HEK293 (cell line): ENCODE measurements around the gene MECP2.
A peak's percentile ranks its signal among the peaks of the same experiment; 100 is the strongest.

Experiments used
- CTCF ChIA-PET: fragments of 350-600 bp; formaldehyde crosslinking; extraction: SDS; loops from one replicate; lab custom pipeline; 2021; ENCODE audit warnings: antibody characterized with exemption; lab: Yijun Ruan, JAX
- POLR2A ChIA-PET: fragments of 300-600 bp; formaldehyde crosslinking; extraction: SDS; loops from one replicate; lab custom pipeline; 2020; ENCODE audit warnings: antibody characterized with exemption, inconsistent platforms; lab: Yijun Ruan, JAX
- H3K27ac ChIP-seq: fragments of 200-500 bp; sonication (Bioruptor generic); 2 replicates; pipeline ENCODE4 v1.5.1; 2014; ENCODE audit warnings: low read depth, low read length, control low read depth, inconsistent platforms; ENCODE audit errors: extremely low read depth
- H3K36me3 ChIP-seq, 2 experiments: fragments of 200-500 bp in 1 of 2; sonication (Bioruptor generic) in 1 of 2; 1 replicate in 1 of 2; 2 replicates in 1 of 2; pipeline ENCODE4 v1.5.1; 2014 to 2017; ENCODE audit warnings: inconsistent platforms in 2 of 2, low read length in 2 of 2; ENCODE audit not compliant: control insufficient read depth in 2 of 2, insufficient read depth in 1 of 2
- H3K4me1 ChIP-seq: fragments of 200-500 bp; sonication (Bioruptor generic); 2 replicates; pipeline ENCODE4 v1.5.1; 2014; ENCODE audit warnings: mild to moderate bottlenecking, low read length, inconsistent platforms; ENCODE audit not compliant: control insufficient read depth, insufficient read depth
- H3K4me3 ChIP-seq: 2 replicates; pipeline ENCODE4 v1.5.1; 2011; ENCODE audit warnings: low read depth, mild to moderate bottlenecking, control low read depth, low read length, moderate library complexity
- H3K9me3 ChIP-seq: fragments of 200-500 bp; sonication (Bioruptor generic); 2 replicates; pipeline ENCODE4 v1.5.1; 2014; ENCODE audit warnings: low read depth, low read length, inconsistent platforms; ENCODE audit not compliant: control insufficient read depth, insufficient read depth
- AEBP2 ChIP-seq: fragments of 450-650 bp; formaldehyde crosslinking; IDR thresholded peaks from 2 replicates; pipeline ENCODE4 v1.5.1; 2016; ENCODE audit warnings: missing biosample characterization, missing genetic modification characterization, borderline replicate concordance
- BCL11B ChIP-seq: fragments of 450-650 bp; formaldehyde crosslinking; IDR thresholded peaks from 2 replicates; pipeline ENCODE4 v1.5.1; 2016; ENCODE audit warnings: low read depth, missing biosample characterization, missing genetic modification characterization
- HIC1 ChIP-seq: fragments of 450-650 bp; formaldehyde crosslinking; IDR thresholded peaks from 2 replicates; pipeline ENCODE4 v1.5.1; 2016; ENCODE audit warnings: missing biosample characterization, missing genetic modification characterization
- KLF16 ChIP-seq: fragments of 450-650 bp; formaldehyde crosslinking; IDR thresholded peaks from 2 replicates; pipeline ENCODE4 v1.5.1; 2017; ENCODE audit warnings: missing biosample characterization, missing genetic modification characterization
- PATZ1 ChIP-seq: fragments of 450-650 bp; formaldehyde crosslinking; IDR thresholded peaks from 2 replicates; pipeline ENCODE4 v1.5.1; 2016; ENCODE audit warnings: missing biosample characterization, missing genetic modification characterization
- RBAK ChIP-seq: fragments of 450-650 bp; formaldehyde crosslinking; IDR thresholded peaks from 2 replicates; pipeline ENCODE4 v1.5.1; 2016; ENCODE audit warnings: missing biosample characterization, missing genetic modification characterization
- SALL2 ChIP-seq: fragments of 450-650 bp; formaldehyde crosslinking; IDR thresholded peaks from 2 replicates; pipeline ENCODE4 v1.5.0; 2017; ENCODE audit warnings: missing biosample characterization, mild to moderate bottlenecking, missing genetic modification characterization, borderline replicate concordance
- SP2 ChIP-seq: fragments of 450-650 bp; formaldehyde crosslinking; IDR thresholded peaks from 2 replicates; pipeline ENCODE4 v1.5.1; 2016; ENCODE audit warnings: missing biosample characterization, missing genetic modification characterization
- SP7 ChIP-seq: fragments of 450-650 bp; formaldehyde crosslinking; IDR thresholded peaks from 2 replicates; pipeline ENCODE4 v1.5.1; 2016; ENCODE audit warnings: missing biosample characterization, missing genetic modification characterization
- YY1 ChIP-seq: fragments of 450-650 bp; formaldehyde crosslinking; IDR thresholded peaks from 2 replicates; pipeline ENCODE4 v1.5.1; 2018; ENCODE audit warnings: missing biosample characterization, missing genetic modification characterization
- ZBTB17 ChIP-seq: fragments of 450-650 bp; formaldehyde crosslinking; IDR thresholded peaks from 2 replicates; pipeline ENCODE4 v1.5.1; 2016; ENCODE audit warnings: missing biosample characterization, missing genetic modification characterization
- ZBTB26 ChIP-seq: fragments of 450-650 bp; formaldehyde crosslinking; optimal IDR thresholded peaks from 2 replicates; pipeline ENCODE3; 2016; ENCODE audit warnings: missing biosample characterization, mild to moderate bottlenecking, missing genetic modification characterization
- ZEB2 ChIP-seq: fragments of 450-650 bp; formaldehyde crosslinking; IDR thresholded peaks from 2 replicates; pipeline ENCODE4 v1.5.1; 2016; ENCODE audit warnings: missing biosample characterization, missing genetic modification characterization
- ZIC2 ChIP-seq: fragments of 450-650 bp; formaldehyde crosslinking; IDR thresholded peaks from 2 replicates; pipeline ENCODE4 v1.5.1; 2016; ENCODE audit warnings: missing biosample characterization, missing genetic modification characterization
- ZNF140 ChIP-seq: fragments of 450-650 bp; formaldehyde crosslinking; IDR thresholded peaks from 2 replicates; pipeline ENCODE4 v1.5.1; 2016; ENCODE audit warnings: missing biosample characterization, missing genetic modification characterization
- ZNF280D ChIP-seq: fragments of 450-650 bp; formaldehyde crosslinking; IDR thresholded peaks from 2 replicates; pipeline ENCODE4 v1.5.1; 2016; ENCODE audit warnings: missing biosample characterization, missing genetic modification characterization
- ZNF335 ChIP-seq: fragments of 450-650 bp; formaldehyde crosslinking; conservative IDR thresholded peaks from 2 replicates; pipeline ENCODE4 v1.5.1; 2016; ENCODE audit warnings: missing biosample characterization, missing genetic modification characterization
- ZNF585B ChIP-seq: fragments of 450-650 bp; formaldehyde crosslinking; IDR thresholded peaks from 2 replicates; pipeline ENCODE4 v1.5.1; 2016; ENCODE audit warnings: missing biosample characterization, missing genetic modification characterization
- ZNF623 ChIP-seq: fragments of 450-650 bp; formaldehyde crosslinking; IDR thresholded peaks from 2 replicates; pipeline ENCODE4 v1.5.1; 2016; ENCODE audit warnings: missing biosample characterization, missing genetic modification characterization
- ZNF654 ChIP-seq: fragments of 450-650 bp; formaldehyde crosslinking; IDR thresholded peaks from 2 replicates; pipeline ENCODE4 v1.5.1; 2016; ENCODE audit warnings: low read depth, missing biosample characterization, missing genetic modification characterization
- ZNF660 ChIP-seq: fragments of 450-650 bp; IDR thresholded peaks from 2 replicates; pipeline ENCODE4 v1.5.1; 2018; ENCODE audit warnings: missing biosample characterization, mild to moderate bottlenecking, missing genetic modification characterization
- ZSCAN23 ChIP-seq: fragments of 450-650 bp; formaldehyde crosslinking; IDR thresholded peaks from 2 replicates; pipeline ENCODE4 v1.5.1; 2016; ENCODE audit warnings: missing biosample characterization, missing genetic modification characterization
- TF ChIP-seq, protein P1 (sequence below): fragments of 450-650 bp; formaldehyde crosslinking; IDR thresholded peaks from 2 replicates; pipeline ENCODE4 v1.5.1; 2016; ENCODE audit warnings: missing biosample characterization, missing genetic modification characterization

Gene MECP2

GRCh38 chrX:154138857-154139256, 41.3 kb upstream of the MECP2 start:
- Histone ChIP-seq H3K4me1 (no peaks in the 10 kb centered on the region), H3K9me3 (no peaks in the 10 kb centered on the region), H3K27ac (no peak overlapping the region), H3K4me3 (no peak overlapping the region), H3K36me3 (no peaks in the 10 kb centered on the region)
- TF ChIP-seq SALL2 (no peak), ZNF623 (tag by site-specific recombination) (peak; percentile 92)
- POLR2A ChIA-PET: no interaction called here
- CTCF ChIA-PET: interaction anchor here (1.8 kb wide), 1 partner anchor 169 kb away, joined by 10 read pairs; no protein-coding TSS in a partner anchor

- ChIA-PET CTCF (interaction anchor here (0.6 to 1.5 kb wide), 6 partner anchors 10 to 400 kb away, joined by 3 to 5 read pairs (median 3); no protein-coding TSS in a partner anchor), POLR2A (no interaction called here)
- no peaks in the 10 kb centered on the region for H3K36me3 ChIP-seq
- no peaks in the 10 kb centered on the region for H3K9me3 ChIP-seq
- no peak overlapping the region for H3K4me3 ChIP-seq
- no peaks in the 10 kb centered on the region for H3K4me1 ChIP-seq
- no peak overlapping the region for H3K27ac ChIP-seq
- TF ChIP-seq YY1 (tag by site-specific recombination): no peak
- TF ChIP-seq ZNF660: 0 out of 2 replicates have a peak, but pooled peaks have one; percentile 51
- peak; percentile 52 for TF ChIP-seq ZNF654 (tag by site-specific recombination)
- TF ChIP-seq ZNF335 (tag by site-specific recombination): peak; percentile 82
- TF ChIP-seq BCL11B (tag by site-specific recombination): no peak
- peak; percentile 23; the same call in 1 of the 2 replicates for TF ChIP-seq KLF16 (tag by site-specific recombination)
- TF ChIP-seq HIC1 (tag by site-specific recombination): no peak
- no peak for TF ChIP-seq ZNF140
- TF ChIP-seq ZEB2: 0 out of 2 replicates have a peak, but pooled peaks have one; percentile 15
- TF ChIP-seq ZNF280D (tag by site-specific recombination): no peak
- TF ChIP-seq, protein P1, sequence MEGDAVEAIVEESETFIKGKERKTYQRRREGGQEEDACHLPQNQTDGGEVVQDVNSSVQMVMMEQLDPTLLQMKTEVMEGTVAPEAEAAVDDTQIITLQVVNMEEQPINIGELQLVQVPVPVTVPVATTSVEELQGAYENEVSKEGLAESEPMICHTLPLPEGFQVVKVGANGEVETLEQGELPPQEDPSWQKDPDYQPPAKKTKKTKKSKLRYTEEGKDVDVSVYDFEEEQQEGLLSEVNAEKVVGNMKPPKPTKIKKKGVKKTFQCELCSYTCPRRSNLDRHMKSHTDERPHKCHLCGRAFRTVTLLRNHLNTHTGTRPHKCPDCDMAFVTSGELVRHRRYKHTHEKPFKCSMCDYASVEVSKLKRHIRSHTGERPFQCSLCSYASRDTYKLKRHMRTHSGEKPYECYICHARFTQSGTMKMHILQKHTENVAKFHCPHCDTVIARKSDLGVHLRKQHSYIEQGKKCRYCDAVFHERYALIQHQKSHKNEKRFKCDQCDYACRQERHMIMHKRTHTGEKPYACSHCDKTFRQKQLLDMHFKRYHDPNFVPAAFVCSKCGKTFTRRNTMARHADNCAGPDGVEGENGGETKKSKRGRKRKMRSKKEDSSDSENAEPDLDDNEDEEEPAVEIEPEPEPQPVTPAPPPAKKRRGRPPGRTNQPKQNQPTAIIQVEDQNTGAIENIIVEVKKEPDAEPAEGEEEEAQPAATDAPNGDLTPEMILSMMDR (tag by site-specific recombination): peak; percentile 90
- TF ChIP-seq ZSCAN23: no peak
- 0 out of 2 replicates have a peak, but pooled peaks have one; percentile 15 for TF ChIP-seq ZBTB17 (tag by site-specific recombination)
- no peak for TF ChIP-seq ZNF585B (tag by site-specific recombination)
- no peak for TF ChIP-seq RBAK (tag by site-specific recombination)
- peak; percentile 85 for TF ChIP-seq PATZ1 (tag by site-specific recombination)
- no peak for TF ChIP-seq SP2 (tag by site-specific recombination)
- peak; percentile 30; the same call in 1 of the 2 replicates for TF ChIP-seq SP7 (tag by site-specific recombination)
- TF ChIP-seq ZIC2: 0 out of 2 replicates have a peak, but pooled peaks have one; percentile 21
- peak; percentile 46 for TF ChIP-seq ZBTB26 (tag by site-specific recombination)
- TF ChIP-seq AEBP2 (tag by site-specific recombination): no peak
Observed at GRCh38 chrX:154136627-154137161, 39.2 kb upstream of the MECP2 start.
